Body of pancreas (tissue), 4 donors: Measurements from ENCODE around the gene USH2A. TPM values are rescaled to one million over a fixed set of nuclear protein-coding genes. Genes with fewer than 3 reads are reported as not detected.

Experiments
- ATAC-seq: fragments of 150-250 bp; one replicate; pipeline ENCODE4 v1.9.1; 2016
- DNase-seq, 4 donors: peaks; one replicate each; pipeline ENCODE4 v3.0.0-alpha.2; 2019
- H3K27ac ChIP-seq, 4 donors: fragments of 200-600 bp; sonication (generic); 1 replicate in 3 of 4; 2 replicates in 1 of 4; pipeline versions ENCODE4 v1.5.1 to v1.6.1; 2016 to 2019; ENCODE audit warnings: mild to moderate bottlenecking in 1 of 4, mixed read lengths in 1 of 4, moderate library complexity in 1 of 4
- H3K27me3 ChIP-seq, 2 donors: fragments of 200-600 bp; sonication (generic); one replicate each; pipeline ENCODE4 v1.6.0; 2016; ENCODE audit warnings: mild to moderate bottlenecking in 1 of 2
- H3K36me3 ChIP-seq, 2 donors: fragments of 200-600 bp; sonication (generic); replicated peaks in 1 of 2; 2 replicates each; pipeline ENCODE4 v1.5.1; 2016; ENCODE audit warnings: low read depth in 2 of 2; ENCODE audit not compliant: insufficient read depth in 1 of 2
- H3K4me1 ChIP-seq: fragments of 200-600 bp; sonication (generic); one replicate; pipeline ENCODE4 v1.6.0; 2016
- H3K4me3 ChIP-seq, 2 donors: fragments of 200-600 bp; sonication (generic); 1 replicate in 1 of 2; 2 replicates in 1 of 2; pipeline ENCODE4 v1.5.1; 2016 to 2019
- H3K9me3 ChIP-seq, 3 donors: fragments of 200-600 bp; sonication (generic); 1 replicate in 2 of 3; 2 replicates in 1 of 3; pipeline ENCODE4 v1.5.1; 2016
- POLR2A ChIP-seq, 3 donors: fragments of 450-650 bp; IDR thresholded peaks; one replicate each; pipeline ENCODE4 v1.6.1; 2016; ENCODE audit warnings: antibody characterized with exemption in 3 of 3, mild to moderate bottlenecking in 2 of 3
- WGBS, 2 donors: methylation state at CpG; one replicate each; pipeline ENCODE4 v1.1.5; 2017; 5-methylcytosine and 5-hydroxymethylcytosine counted together
- intact Hi-C: fragments of 100-400 bp; cut with DNase I; formaldehyde crosslinking; loops from one replicate; pipeline ENCODE4 v1.15.1; 2023
- total RNA-seq, 2 donors: library from RNA; depleted of rRNA; stranded (reverse); fragments of >200 nt; gene quantifications; one replicate each; pipeline ENCODE4 v1.1.0, GENCODE V29; 2016
- TF ChIP-seq, protein P1 (sequence below), 7 experiments: fragments of 450-650 bp in 4 of 7; fragments of 200-600 bp in 3 of 7; sonication (generic) in 3 of 7; IDR thresholded peaks; one replicate each; pipeline ENCODE4 v1.5.1; 2016 to 2019; ENCODE audit warnings: antibody characterized with exemption in 7 of 7

Gene USH2A
- total RNA-seq, 2 donors from 2014 or later, result 0.26 to 0.33 TPM

DNA sequence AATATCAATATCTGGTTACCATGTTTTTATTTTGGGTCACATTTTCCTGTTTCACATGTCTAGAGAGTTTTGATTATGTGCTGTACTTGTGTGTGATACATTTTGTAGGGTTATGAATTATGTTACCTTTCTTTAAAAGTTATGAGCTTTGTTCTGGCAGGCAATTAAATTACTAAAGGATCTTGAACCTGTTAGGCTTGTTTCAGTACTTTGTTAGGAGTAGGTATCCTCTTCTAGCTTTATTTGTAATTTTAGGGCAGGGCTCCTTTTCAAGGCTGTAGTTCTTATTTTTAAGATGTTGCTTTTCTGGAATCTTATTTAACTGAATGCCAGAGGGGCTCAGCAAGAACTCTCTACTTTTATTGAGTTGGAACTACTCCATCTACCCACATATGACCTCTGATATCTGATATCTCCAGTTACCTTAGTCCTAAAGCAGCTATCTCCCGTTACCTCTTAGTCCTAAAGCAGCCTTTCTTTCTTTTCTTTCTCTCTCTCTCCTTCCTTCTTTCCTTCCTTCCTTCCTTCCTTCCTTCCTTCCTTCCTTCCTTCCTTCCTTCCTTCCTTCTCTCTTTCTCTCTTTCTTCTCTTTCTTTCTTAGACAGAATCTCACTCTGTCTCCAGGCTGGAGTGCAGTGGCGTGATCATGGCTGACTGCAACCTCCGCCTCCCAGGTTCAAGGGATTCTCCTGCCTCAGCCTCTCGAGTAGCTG is 832.3 kb downstream of the USH2A start:
- TF ChIP-seq, protein P1, sequence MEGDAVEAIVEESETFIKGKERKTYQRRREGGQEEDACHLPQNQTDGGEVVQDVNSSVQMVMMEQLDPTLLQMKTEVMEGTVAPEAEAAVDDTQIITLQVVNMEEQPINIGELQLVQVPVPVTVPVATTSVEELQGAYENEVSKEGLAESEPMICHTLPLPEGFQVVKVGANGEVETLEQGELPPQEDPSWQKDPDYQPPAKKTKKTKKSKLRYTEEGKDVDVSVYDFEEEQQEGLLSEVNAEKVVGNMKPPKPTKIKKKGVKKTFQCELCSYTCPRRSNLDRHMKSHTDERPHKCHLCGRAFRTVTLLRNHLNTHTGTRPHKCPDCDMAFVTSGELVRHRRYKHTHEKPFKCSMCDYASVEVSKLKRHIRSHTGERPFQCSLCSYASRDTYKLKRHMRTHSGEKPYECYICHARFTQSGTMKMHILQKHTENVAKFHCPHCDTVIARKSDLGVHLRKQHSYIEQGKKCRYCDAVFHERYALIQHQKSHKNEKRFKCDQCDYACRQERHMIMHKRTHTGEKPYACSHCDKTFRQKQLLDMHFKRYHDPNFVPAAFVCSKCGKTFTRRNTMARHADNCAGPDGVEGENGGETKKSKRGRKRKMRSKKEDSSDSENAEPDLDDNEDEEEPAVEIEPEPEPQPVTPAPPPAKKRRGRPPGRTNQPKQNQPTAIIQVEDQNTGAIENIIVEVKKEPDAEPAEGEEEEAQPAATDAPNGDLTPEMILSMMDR (IDR thresholded peaks at IDR 0.05), result no peak
- no peak for TF ChIP-seq POLR2A (IDR thresholded peaks at IDR 0.05)
- 95 to 98% methylated on average over 4 of the region's 4 CpGs for WGBS, 2 donors
- DNase-seq, result no peak

DNA sequence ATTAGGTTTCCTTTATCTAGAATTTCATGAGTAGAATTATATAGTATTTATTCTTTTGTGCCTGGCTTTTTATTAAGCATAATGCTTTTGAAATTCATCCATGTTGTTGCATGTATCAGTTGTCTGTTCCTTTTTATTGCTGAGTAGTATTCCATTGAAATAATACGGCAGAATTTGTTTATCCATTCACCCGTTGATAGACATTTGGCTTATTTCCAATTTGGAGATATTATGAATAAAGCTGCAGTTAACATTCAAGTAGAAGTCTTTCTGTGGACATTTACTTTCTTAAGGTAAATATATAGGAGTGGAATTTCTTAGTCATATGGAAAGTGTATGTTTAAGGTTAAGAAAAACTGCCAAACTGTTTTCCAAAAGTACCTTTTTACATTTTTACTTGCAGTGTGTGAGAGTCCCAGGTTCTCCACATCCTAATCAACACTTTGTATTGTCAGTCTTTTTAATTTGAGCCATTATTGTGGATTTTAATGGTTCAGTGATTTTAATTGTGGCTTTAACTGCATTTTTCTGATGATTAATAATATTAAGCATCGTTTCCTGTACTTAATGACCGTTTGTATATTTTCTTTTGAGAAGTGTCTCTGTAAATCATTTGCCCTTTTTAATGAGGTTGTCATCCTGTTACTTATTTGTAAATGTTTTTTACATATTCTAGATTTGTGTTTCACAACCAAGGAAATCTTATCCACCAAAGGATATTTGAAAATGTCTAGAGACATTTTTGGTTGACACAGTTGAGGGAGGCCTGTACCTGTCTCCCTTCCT is 833.4 kb downstream of the USH2A start:
- DNase-seq, result no peak
- TF ChIP-seq POLR2A (IDR thresholded peaks at IDR 0.05), result no peak
- TF ChIP-seq, protein P1 (IDR thresholded peaks at IDR 0.05), result no peak
- Histone ChIP-seq H3K4me3 (no peak overlapping the region), H3K4me1 (peaks cover 9% of the 10 kb centered on the region), H3K36me3 (no peaks in the 10 kb centered on the region), H3K9me3 (no peaks in the 10 kb centered on the region), H3K27ac (no peak overlapping the region), H3K27me3 (no peaks in the 10 kb centered on the region)
- WGBS, 2 donors, result 51 to 60% methylated on average over 4 of the region's 4 CpGs
- intact Hi-C loops, result no loop called here
- ATAC-seq, result no peak

More for the DNA sequence above, 832.3 kb downstream of the USH2A start:
- no peaks in the 10 kb centered on the region for H3K27me3 ChIP-seq
- H3K27ac ChIP-seq, result no peak overlapping the region
- intact Hi-C loops, result no loop called here
- ATAC-seq, result no peak
- no peak overlapping the region for H3K4me3 ChIP-seq
- H3K4me1 ChIP-seq, result peaks cover 16% of the 10 kb centered on the region
- no peaks in the 10 kb centered on the region for H3K9me3 ChIP-seq
- peaks cover 0 to 1% of the 10 kb centered on the region in 2 donors for H3K36me3 ChIP-seq

DNA sequence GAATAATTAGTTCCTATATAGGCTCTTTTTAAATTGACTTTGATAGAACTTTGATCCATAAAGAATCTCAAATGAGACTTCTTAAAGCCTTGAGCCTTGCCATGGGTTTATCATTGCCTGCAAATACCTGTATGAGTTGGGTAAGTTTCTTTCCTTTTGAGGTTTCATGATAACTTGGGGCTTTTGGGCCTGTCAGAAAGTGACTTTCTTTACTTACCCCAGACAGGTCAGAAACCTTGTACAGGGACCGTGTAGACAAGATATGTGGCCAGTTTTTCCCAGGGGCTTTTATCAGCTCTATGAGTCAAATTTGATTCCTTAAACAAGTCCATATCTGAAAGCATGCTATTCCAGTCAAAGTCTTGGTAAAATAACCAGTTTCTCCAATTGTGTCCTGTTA is 838.9 kb downstream of the USH2A start:
- H3K36me3 ChIP-seq, result peaks cover 3 to 7% of the 10 kb centered on the region in 2 donors
- ATAC-seq, result no peak
- no peaks in the 10 kb centered on the region for H3K27me3 ChIP-seq
- TF ChIP-seq, protein P1 (IDR thresholded peaks at IDR 0.05), result no peak
- no peak for TF ChIP-seq POLR2A (IDR thresholded peaks at IDR 0.05)
- intact Hi-C loops, result no loop called here
- 48 to 82% methylated on average over 1 of the region's 1 CpG for WGBS, 2 donors
- H3K4me1 ChIP-seq, result no peaks in the 10 kb centered on the region
- H3K4me3 ChIP-seq, result no peak overlapping the region
- H3K9me3 ChIP-seq, result no peaks in the 10 kb centered on the region
- no peak for DNase-seq
- no peak overlapping the region for H3K27ac ChIP-seq

DNA sequence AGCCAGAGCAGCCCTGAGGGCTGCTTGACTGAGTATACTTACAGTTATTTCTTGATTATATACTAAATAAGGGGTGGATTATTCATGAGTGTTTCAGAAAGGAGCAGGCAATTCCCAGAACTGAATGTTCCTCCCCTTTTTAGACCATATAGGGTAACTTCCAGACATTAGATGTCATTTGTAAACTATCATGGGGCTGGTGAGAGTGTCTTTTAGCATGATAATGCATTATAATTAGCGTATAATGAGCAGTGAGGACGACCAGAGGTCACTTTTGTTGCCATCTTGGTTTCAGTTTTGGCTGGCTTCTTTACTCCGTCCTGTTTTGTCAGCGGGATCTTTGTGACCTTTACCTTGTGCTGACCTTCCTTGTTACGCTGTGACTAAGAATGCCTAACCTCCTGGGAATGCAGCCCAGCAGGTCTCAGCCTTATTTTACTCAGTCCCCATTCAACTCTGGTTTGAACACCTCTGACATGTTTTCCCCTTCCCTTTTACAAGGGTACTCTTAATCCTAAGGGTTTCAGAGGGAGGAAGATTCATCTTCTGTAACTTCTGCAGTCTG is 840.0 kb downstream of the USH2A start:
- intact Hi-C loops, result no loop called here
- WGBS, 2 donors, result 61 to 65% methylated on average over 5 of the region's 5 CpGs
- ATAC-seq, result peak; percentile 81
- TF ChIP-seq, protein P1 (IDR thresholded peaks at IDR 0.05), result no peak
- TF ChIP-seq POLR2A (IDR thresholded peaks at IDR 0.05), result no peak
- no peaks in the 10 kb centered on the region for H3K4me1 ChIP-seq
- H3K4me3 ChIP-seq, result no peak overlapping the region
- H3K27ac ChIP-seq, result peak overlapping the region in 3 of 4 donors; percentile 36 to 60 (median 60)
- H3K36me3 ChIP-seq, result peaks cover 12 to 14% of the 10 kb centered on the region in 2 donors
- H3K9me3 ChIP-seq, result no peaks in the 10 kb centered on the region
- DNase-seq, result peak in 3 of 4 donors; percentile 27 to 37 (median 30)
- no peaks in the 10 kb centered on the region for H3K27me3 ChIP-seq
